Measurements from ENCODE around the gene ZSCAN9. TPM values are rescaled to one million over a fixed set of nuclear protein-coding genes. Genes with fewer than 3 reads are reported as not detected.

The ZSCAN9 gene
- total and polyA plus RNA-seq, 2 of the 13 experiments (the other 11 are each of a cell fraction or from before 2014, with no cell fraction given): 14.6 to 17.8 TPM

DNA sequence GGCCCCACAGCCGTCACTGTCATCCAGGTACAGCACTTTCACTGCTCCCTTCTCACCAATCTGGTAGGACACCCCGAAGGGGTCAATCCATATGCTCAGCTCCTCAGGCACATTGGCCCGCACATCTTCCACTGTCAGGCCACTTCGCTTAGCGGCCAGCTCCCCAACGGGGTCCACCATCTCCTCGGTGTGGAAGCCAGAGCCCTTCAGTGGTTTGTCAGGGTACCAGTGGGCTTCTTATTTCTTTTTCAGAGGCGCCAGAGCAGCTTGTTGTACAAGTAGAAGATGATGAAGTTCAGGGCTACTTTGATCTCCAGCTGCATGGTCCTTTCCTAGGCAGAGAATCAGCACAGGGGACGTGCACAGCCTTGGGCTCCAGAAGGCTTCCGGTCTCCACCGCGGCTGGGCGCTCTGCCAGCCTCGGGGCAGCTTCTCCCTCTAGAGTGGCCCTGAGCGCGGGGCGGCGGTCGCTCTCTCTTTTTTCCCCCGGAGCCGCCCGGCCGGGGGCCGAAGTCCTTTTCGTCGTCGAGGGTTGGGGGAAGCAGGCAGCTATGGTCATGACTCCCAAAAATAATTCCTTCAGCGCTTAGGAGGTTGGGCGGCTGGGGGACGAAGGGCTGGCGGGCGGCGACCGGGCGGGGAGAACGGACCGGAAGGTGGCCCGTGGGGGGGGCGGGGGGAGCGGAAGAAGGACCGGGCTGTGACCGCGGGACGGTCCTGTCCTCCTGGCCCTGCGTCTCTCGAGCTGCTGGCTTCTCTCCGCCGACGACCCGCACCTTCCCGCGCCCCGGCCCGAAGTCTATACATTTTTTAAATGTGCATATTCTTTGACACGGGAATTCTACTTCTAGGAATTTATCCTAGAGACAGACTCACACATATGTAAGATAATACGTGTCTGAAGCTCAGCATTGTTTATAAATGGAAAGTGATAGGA, 6.5 kb upstream of the ZSCAN9 start (continued):
- TF ChIP-seq, protein P1, sequence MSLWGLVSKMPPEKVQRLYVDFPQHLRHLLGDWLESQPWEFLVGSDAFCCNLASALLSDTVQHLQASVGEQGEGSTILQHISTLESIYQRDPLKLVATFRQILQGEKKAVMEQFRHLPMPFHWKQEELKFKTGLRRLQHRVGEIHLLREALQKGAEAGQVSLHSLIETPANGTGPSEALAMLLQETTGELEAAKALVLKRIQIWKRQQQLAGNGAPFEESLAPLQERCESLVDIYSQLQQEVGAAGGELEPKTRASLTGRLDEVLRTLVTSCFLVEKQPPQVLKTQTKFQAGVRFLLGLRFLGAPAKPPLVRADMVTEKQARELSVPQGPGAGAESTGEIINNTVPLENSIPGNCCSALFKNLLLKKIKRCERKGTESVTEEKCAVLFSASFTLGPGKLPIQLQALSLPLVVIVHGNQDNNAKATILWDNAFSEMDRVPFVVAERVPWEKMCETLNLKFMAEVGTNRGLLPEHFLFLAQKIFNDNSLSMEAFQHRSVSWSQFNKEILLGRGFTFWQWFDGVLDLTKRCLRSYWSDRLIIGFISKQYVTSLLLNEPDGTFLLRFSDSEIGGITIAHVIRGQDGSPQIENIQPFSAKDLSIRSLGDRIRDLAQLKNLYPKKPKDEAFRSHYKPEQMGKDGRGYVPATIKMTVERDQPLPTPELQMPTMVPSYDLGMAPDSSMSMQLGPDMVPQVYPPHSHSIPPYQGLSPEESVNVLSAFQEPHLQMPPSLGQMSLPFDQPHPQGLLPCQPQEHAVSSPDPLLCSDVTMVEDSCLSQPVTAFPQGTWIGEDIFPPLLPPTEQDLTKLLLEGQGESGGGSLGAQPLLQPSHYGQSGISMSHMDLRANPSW (CRISPR knock-in tag; IDR thresholded peaks at IDR 0.05; ENCODE audit: borderline replicate concordance): no peak
- no peak for TF ChIP-seq ZKSCAN1 (IDR thresholded peaks at IDR 0.05; ENCODE audit: low read length)
- TF ChIP-seq KLF11 (CRISPR knock-in tag; IDR thresholded peaks at IDR 0.05): peak; percentile 68; the same call in 1 of the 2 replicates
- TF ChIP-seq, protein P2, sequence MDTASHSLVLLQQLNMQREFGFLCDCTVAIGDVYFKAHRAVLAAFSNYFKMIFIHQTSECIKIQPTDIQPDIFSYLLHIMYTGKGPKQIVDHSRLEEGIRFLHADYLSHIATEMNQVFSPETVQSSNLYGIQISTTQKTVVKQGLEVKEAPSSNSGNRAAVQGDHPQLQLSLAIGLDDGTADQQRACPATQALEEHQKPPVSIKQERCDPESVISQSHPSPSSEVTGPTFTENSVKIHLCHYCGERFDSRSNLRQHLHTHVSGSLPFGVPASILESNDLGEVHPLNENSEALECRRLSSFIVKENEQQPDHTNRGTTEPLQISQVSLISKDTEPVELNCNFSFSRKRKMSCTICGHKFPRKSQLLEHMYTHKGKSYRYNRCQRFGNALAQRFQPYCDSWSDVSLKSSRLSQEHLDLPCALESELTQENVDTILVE (CRISPR knock-in tag; IDR thresholded peaks at IDR 0.05): peak; percentile 48
- TF ChIP-seq HDAC1 (CRISPR knock-in tag; IDR thresholded peaks at IDR 0.05): peak; percentile 72
- TF ChIP-seq REL (CRISPR knock-in tag; conservative IDR thresholded peaks at IDR 0.05): 0 out of 2 replicates have a peak, but pooled peaks have one; percentile 35
- TF ChIP-seq, protein P3, sequence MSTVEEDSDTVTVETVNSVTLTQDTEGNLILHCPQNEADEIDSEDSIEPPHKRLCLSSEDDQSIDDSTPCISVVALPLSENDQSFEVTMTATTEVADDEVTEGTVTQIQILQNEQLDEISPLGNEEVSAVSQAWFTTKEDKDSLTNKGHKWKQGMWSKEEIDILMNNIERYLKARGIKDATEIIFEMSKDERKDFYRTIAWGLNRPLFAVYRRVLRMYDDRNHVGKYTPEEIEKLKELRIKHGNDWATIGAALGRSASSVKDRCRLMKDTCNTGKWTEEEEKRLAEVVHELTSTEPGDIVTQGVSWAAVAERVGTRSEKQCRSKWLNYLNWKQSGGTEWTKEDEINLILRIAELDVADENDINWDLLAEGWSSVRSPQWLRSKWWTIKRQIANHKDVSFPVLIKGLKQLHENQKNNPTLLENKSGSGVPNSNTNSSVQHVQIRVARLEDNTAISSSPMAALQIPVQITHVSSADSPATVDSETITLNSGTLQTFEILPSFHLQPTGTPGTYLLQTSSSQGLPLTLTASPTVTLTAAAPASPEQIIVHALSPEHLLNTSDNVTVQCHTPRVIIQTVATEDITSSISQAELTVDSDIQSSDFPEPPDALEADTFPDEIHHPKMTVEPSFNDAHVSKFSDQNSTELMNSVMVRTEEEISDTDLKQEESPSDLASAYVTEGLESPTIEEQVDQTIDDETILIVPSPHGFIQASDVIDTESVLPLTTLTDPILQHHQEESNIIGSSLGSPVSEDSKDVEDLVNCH (CRISPR knock-in tag; IDR thresholded peaks at IDR 0.05): no peak
- no peak for TF ChIP-seq ARHGAP35 (CRISPR knock-in tag; IDR thresholded peaks at IDR 0.05; ENCODE audit: borderline replicate concordance)
- TF ChIP-seq FOXJ3 (CRISPR knock-in tag; IDR thresholded peaks at IDR 0.05; ENCODE audit: borderline replicate concordance): 0 out of 2 replicates have a peak, but pooled peaks have one; percentile 29
- TF ChIP-seq, protein P4, sequence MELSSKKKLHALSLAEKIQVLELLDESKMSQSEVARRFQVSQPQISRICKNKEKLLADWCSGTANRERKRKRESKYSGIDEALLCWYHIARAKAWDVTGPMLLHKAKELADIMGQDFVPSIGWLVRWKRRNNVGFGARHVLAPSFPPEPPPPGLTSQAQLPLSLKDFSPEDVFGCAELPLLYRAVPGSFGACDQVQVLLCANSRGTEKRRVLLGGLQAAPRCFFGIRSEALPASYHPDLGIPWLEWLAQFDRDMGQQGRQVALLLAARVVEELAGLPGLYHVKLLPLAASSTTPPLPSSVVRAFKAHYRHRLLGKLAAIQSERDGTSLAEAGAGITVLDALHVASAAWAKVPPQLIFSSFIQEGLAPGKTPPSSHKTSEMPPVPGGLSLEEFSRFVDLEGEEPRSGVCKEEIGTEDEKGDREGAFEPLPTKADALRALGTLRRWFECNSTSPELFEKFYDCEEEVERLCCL (CRISPR knock-in tag; IDR thresholded peaks at IDR 0.05; ENCODE audit: borderline replicate concordance): no peak
- no peak for TF ChIP-seq POLR2AphosphoS2 (IDR thresholded peaks at IDR 0.05; ENCODE audit: low read depth, low read length)
- TF ChIP-seq, protein P5, sequence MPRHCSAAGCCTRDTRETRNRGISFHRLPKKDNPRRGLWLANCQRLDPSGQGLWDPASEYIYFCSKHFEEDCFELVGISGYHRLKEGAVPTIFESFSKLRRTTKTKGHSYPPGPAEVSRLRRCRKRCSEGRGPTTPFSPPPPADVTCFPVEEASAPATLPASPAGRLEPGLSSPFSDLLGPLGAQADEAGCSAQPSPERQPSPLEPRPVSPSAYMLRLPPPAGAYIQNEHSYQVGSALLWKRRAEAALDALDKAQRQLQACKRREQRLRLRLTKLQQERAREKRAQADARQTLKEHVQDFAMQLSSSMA (CRISPR knock-in tag; IDR thresholded peaks at IDR 0.05): no peak
- peak; percentile 70; the same call in 1 of the 2 replicates for TF ChIP-seq TAF1 (CRISPR knock-in tag; IDR thresholded peaks at IDR 0.05)
- TF ChIP-seq, protein P6, sequence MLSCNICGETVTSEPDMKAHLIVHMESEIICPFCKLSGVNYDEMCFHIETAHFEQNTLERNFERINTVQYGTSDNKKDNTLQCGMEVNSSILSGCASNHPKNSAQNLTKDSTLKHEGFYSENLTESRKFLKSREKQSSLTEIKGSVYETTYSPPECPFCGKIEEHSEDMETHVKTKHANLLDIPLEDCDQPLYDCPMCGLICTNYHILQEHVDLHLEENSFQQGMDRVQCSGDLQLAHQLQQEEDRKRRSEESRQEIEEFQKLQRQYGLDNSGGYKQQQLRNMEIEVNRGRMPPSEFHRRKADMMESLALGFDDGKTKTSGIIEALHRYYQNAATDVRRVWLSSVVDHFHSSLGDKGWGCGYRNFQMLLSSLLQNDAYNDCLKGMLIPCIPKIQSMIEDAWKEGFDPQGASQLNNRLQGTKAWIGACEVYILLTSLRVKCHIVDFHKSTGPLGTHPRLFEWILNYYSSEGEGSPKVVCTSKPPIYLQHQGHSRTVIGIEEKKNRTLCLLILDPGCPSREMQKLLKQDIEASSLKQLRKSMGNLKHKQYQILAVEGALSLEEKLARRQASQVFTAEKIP (CRISPR knock-in tag; IDR thresholded peaks at IDR 0.05; ENCODE audit: borderline replicate concordance): no peak
- peak; percentile 19; the same call in 1 of the 3 replicates for TF ChIP-seq MXI1 (IDR thresholded peaks at IDR 0.05; ENCODE audit: borderline replicate concordance, low read depth, low read length)
- no peak for TF ChIP-seq CREM (IDR thresholded peaks at IDR 0.05)
- TF ChIP-seq CREM (CRISPR knock-in tag; IDR thresholded peaks at IDR 0.05): no peak
- no peak; the same call in 1 of the 2 replicates for TF ChIP-seq ZNF782 (CRISPR knock-in tag; IDR thresholded peaks at IDR 0.05; ENCODE audit: borderline replicate concordance)
